A549 (cell line): Measurements from ENCODE around the gene SYNJ1.

Experiments
- BCL3 ChIP-seq: fragments of >200 bp; sonication (Bioruptor Twin); formaldehyde crosslinking; IDR thresholded peaks from 3 replicates; pipeline ENCODE4 v1.6.1; 2016
- CHD2 ChIP-seq: fragments of 150-350 bp; IDR thresholded peaks from 2 replicates; pipeline ENCODE4 v1.6.1; 2014; ENCODE audit warnings: low read length; ENCODE audit not compliant: partially characterized antibody
- CTCF ChIP-seq: fragments of >200 bp; sonication (Bioruptor Twin); formaldehyde crosslinking; IDR thresholded peaks from 3 replicates; pipeline ENCODE4 v1.5.1; 2016
- EHMT2 ChIP-seq: fragments of 200-600 bp; sonication (generic); IDR thresholded peaks from 2 replicates; pipeline ENCODE4 v1.6.1; 2016; ENCODE audit warnings: antibody characterized with exemption, low read depth, mild to moderate bottlenecking, moderate library complexity
- EP300 ChIP-seq, 2 experiments: fragments of >200 bp; sonication (Bioruptor Twin); formaldehyde crosslinking; IDR thresholded peaks; 2 replicates in 1 of 2; 3 replicates in 1 of 2; pipeline ENCODE4 v1.6.1; 2016 to 2017
- POLR2A ChIP-seq: IDR thresholded peaks from 2 replicates; pipeline ENCODE4 v1.6.1; 2012; ENCODE audit warnings: mild to moderate bottlenecking, low read length
- SMC3 ChIP-seq: fragments of >200 bp; sonication (Bioruptor Twin); formaldehyde crosslinking; IDR thresholded peaks from 3 replicates; pipeline ENCODE4 v1.6.1; 2018; ENCODE audit warnings: inconsistent platforms
- USF2 ChIP-seq: fragments of 450-650 bp; IDR thresholded peaks from 2 replicates; pipeline ENCODE4 v1.6.1; 2014; ENCODE audit warnings: antibody characterized with exemption

- no peak for TF ChIP-seq EHMT2
- TF ChIP-seq POLR2A = no peak
- no peak for TF ChIP-seq CTCF
- no peak for TF ChIP-seq EP300 (IDR thresholded peaks at IDR 0.05)
- no peak for TF ChIP-seq SMC3
- no peak for TF ChIP-seq USF2
- no peak for TF ChIP-seq CHD2
- no peak for TF ChIP-seq BCL3
These were observed 49.5 kb upstream of the SYNJ1 start for GRCh38 chr21:32777269-32777668.
